Astrocyte of the cerebellum (primary cell): Measurements from ENCODE around the gene LIMS1.

Experiments used
- DNase-seq: peaks from one replicate; pipeline ENCODE4 v3.0.0-alpha.2; 2011; ENCODE audit warnings: low read depth
- H3K4me3 ChIP-seq: 2 replicates; pipeline ENCODE4 v1.5.1; 2011; ENCODE audit warnings: mild to moderate bottlenecking, low read depth, low read length, moderate library complexity
- in situ Hi-C: cut with HindIII; loops from 2 replicates; pipeline ENCODE4 v1.10.0; 2017; ENCODE audit warnings: low sequenced_read_pairs
- TF ChIP-seq, protein P1 (sequence below): IDR thresholded peaks from 2 replicates; pipeline ENCODE4 v1.5.1; 2012; ENCODE audit warnings: low read length, low read depth, moderate library complexity, mild to moderate bottlenecking; ENCODE audit errors: missing control alignments

LIMS1 gene

DNA sequence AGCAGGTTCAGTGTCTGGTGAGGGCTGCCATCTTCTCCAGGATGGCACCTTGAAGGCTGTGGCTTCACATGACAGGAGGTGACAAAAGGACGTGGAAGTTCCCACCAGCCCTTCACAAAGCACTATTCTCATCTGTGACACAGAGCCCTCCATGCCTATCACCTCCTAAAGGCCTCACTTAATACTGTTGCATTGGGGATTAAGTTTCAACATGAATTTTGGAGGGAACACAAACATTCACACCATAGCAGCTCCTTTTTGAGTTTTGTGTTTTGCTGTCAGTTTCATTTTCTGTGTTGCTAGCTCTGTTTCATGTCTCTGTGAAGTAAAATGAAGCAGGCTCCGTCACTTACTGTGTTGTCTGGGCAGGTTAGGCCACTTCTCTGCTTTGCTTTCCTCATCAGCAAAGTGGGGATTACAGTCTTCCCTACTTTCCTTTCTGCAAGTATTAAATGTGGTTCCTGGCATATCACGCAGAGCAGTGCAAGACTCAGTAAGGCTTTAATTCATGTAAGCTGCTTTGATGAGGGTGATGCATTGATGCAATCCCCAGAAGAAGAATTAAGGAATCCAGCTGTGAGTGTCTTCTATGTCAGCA is 31.6 kb downstream of the LIMS1 start:
- DNase-seq = no peak
- no peak overlapping the region for H3K4me3 ChIP-seq
- TF ChIP-seq, protein P1, sequence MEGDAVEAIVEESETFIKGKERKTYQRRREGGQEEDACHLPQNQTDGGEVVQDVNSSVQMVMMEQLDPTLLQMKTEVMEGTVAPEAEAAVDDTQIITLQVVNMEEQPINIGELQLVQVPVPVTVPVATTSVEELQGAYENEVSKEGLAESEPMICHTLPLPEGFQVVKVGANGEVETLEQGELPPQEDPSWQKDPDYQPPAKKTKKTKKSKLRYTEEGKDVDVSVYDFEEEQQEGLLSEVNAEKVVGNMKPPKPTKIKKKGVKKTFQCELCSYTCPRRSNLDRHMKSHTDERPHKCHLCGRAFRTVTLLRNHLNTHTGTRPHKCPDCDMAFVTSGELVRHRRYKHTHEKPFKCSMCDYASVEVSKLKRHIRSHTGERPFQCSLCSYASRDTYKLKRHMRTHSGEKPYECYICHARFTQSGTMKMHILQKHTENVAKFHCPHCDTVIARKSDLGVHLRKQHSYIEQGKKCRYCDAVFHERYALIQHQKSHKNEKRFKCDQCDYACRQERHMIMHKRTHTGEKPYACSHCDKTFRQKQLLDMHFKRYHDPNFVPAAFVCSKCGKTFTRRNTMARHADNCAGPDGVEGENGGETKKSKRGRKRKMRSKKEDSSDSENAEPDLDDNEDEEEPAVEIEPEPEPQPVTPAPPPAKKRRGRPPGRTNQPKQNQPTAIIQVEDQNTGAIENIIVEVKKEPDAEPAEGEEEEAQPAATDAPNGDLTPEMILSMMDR = no peak
- in situ Hi-C loops = no loop called here

DNA sequence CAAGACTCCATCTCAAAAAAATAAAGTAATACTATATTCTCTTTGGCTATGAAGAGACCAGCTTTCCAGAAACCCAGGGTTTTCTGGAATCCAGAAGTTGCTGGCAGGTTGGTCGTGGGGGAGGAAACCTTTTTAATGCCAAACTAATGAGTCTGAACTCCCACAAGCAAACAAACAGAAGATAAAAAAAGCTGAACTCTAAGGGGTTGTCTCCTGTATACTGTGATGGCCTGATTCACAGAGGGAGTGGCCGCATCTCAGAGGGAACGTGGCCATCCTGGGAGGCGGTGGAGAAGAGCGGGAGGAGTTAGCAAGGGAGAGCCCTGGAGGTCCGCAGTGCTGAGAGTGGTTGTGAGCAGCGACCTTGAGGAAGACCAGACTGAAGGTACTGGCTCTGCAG is 36.1 kb downstream of the LIMS1 start:
- no peak for DNase-seq
- in situ Hi-C loops = loop anchor here (5.0 kb wide), 1 partner anchor 118 kb away; no protein-coding TSS in a partner anchor
- H3K4me3 ChIP-seq = no peak overlapping the region
- TF ChIP-seq, protein P1 = no peak

DNA sequence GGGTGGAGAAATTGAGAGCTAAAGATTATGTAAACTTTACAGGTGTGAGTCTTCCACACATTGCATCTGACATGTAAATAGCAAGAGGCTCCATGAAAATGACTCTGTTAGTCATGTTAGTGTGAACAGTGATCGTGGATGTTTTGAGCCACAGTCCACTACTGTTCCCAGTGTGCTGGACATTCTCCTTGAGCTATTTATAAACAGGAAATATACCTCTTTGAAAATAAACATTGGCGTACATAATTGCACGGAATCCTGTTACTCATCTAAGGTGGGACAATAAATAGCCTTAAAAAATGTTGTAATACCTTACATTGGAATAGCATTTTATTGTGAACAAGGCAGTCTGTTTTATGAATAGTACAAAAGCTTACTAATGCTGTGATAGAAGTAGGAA is 37.0 kb downstream of the LIMS1 start:
- TF ChIP-seq, protein P1 = no peak
- H3K4me3 ChIP-seq = no peak overlapping the region
- in situ Hi-C loops = loop anchor here (5.0 kb wide), 1 partner anchor 119 kb away; no protein-coding TSS in a partner anchor
- no peak for DNase-seq

DNA sequence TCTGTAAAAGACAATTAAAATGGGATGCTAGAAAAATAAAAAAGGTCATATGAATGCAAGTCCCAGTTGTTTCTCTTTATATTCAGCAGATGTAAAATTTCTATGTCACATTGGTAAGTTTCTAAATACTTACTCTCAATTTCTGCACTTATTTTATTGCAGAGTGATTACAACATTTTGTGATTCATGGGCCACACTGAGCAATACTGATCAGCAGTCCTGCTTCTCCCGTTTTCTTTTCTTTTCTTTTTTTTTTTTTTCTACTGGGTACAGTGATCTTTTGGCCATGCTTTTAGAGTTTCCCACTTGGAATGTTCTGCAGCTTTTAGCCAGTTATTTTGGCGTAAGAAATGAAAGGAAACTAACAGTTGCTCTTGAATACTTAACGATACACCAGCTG is 38.8 kb downstream of the LIMS1 start:
- H3K4me3 ChIP-seq = no peak overlapping the region
- in situ Hi-C loops = loop anchor here (5.0 kb wide), 1 partner anchor 121 kb away; no protein-coding TSS in a partner anchor
- TF ChIP-seq, protein P1 = no peak
- DNase-seq = no peak

DNA sequence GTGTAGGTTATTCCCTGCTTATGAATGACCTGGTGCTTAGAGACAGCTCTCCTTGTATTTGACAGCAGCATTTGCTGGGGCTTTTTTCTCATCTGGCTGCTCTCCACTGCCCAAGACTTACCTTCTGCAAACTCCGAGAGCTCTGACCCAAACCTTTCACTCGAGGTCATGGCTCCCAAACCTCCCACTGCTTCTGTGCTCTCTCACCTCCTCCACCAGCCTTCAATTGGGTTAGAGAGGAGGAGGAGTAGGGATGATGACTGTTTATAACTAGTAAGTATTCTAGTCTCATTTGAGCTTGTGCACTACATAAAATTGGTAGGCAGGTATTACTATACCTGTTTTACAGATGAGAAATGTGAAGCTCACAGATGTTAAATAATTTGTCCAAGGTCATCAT is 40.1 kb downstream of the LIMS1 start:
- TF ChIP-seq, protein P1 = no peak
- H3K4me3 ChIP-seq = no peak overlapping the region
- in situ Hi-C loops = loop anchor here (5.0 kb wide), 1 partner anchor 122 kb away; no protein-coding TSS in a partner anchor
- DNase-seq = no peak

DNA sequence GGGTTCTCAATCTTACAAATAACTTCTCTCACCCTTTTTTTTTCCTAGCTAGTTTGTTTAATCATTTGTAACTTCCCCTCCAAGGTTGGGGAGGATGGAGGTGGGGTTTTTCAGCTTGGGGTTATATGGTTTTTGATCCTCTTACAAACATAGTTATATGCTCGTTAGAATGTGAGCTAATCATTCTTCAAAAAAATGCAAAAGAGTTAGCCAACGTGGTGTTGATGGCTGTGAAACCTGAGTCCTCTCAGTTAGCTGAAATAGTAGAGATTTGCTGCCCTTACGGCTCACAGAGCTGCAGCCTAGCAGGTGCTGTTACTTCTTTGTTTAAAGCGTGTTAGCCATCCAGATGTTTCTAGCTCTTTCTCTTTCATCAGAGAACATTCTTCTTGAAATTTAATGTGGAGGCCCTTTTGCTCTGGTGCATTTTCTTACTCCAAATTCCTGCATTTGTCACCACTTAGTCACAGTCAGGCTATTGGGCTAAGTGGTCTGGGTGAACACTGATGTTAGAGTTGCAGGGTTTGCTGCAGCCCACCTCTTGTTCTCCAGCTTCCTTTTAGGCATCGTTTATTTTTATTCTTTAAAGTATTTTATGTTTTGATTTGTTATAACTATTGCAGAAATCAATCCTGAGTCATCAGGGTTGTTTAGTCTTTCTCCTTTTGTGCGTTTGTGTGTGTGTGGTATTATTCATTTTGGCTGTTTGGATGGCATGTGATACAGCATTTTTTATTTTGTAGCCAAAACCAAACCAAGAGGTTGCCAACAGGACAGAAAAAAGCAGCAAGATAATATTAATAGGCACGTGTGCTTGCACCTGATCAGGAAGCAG is 41.1 kb downstream of the LIMS1 start:
- in situ Hi-C loops = no loop called here
- TF ChIP-seq, protein P1 = no peak
- H3K4me3 ChIP-seq = no peak overlapping the region
- DNase-seq = peak; percentile 58
